GM12801 (cell line): ENCODE measurements around the gene CATSPERB.

Experiments
- TF ChIP-seq, protein P1 (sequence below): IDR thresholded peaks from one replicate; pipeline ENCODE4 v1.5.1; 2011; ENCODE audit warnings: control low read depth; ENCODE audit not compliant: insufficient read length; ENCODE audit errors: extremely low read depth

The CATSPERB gene

DNA sequence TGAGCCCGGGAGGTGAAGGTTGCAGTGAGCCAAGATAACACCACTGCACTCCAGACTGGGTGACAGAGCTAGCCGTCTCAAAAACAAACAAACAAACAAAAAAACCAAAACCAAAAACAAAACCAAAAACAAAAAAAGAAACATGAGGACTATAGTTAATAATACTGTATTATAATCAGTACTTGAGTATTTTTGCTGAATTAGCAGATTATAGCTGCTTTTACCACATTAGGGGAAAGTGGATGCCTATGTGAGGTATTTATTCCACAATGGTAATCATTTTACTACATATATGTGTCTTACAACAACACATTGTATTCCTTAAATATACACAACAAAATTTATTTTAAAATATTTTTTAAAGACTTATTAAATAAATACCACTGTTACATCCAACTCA is 120.4 kb downstream of the CATSPERB start:
- TF ChIP-seq, protein P1, sequence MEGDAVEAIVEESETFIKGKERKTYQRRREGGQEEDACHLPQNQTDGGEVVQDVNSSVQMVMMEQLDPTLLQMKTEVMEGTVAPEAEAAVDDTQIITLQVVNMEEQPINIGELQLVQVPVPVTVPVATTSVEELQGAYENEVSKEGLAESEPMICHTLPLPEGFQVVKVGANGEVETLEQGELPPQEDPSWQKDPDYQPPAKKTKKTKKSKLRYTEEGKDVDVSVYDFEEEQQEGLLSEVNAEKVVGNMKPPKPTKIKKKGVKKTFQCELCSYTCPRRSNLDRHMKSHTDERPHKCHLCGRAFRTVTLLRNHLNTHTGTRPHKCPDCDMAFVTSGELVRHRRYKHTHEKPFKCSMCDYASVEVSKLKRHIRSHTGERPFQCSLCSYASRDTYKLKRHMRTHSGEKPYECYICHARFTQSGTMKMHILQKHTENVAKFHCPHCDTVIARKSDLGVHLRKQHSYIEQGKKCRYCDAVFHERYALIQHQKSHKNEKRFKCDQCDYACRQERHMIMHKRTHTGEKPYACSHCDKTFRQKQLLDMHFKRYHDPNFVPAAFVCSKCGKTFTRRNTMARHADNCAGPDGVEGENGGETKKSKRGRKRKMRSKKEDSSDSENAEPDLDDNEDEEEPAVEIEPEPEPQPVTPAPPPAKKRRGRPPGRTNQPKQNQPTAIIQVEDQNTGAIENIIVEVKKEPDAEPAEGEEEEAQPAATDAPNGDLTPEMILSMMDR: no peak

DNA sequence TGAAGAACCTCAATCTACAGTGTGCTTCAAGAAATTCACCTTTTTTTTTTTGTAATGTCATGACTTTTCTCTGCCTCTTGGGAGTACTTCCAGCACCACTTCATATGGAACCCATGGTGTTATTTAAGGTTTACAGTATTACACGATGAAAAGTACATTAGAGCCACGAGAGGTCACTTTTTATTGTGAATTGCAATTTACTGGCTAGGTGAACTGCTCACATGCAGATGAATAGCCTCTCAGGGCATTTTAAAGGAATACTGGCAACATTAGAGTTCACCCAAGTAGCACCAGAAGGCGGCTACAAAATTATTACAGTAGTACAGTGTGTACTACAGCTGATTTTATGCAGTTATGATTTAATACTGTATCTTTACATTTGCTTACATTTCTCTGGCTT is 122.7 kb downstream of the CATSPERB start:
- TF ChIP-seq, protein P1: no peak

DNA sequence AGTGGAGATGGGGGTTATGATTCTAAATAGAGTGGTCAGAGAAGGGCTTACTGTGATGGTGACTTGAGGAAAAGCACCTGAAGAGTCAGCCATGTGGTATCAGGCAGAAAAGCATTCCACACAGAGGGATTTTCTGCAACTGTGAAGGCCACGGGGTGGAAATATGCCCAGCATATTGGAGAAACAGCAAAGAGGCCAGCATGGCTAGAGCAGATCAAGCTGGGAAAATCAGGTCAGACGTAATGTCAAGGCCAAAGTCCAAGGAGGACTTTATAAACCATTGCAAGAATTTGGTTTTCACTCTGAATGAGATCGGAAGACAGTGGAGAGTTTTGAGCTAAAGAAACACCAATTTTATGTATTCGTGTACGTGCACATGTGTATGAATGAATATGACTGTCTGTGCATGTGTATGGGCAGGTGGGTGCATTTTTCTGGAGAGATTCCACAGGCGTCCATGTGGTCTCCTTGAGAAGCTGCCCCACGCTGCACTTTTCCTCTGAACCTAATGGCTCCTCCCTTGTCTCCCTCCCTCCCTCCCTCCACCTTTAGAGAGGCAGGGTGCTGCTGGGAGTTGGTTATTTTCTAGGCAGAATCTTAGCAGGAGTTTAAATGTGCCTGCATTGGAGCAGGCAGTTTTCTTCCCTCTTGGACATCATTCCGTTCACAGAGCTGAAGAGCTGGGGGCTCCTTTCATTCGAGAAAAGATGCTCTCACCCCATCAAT is 124.4 kb downstream of the CATSPERB start:
- TF ChIP-seq, protein P1: no peak

DNA sequence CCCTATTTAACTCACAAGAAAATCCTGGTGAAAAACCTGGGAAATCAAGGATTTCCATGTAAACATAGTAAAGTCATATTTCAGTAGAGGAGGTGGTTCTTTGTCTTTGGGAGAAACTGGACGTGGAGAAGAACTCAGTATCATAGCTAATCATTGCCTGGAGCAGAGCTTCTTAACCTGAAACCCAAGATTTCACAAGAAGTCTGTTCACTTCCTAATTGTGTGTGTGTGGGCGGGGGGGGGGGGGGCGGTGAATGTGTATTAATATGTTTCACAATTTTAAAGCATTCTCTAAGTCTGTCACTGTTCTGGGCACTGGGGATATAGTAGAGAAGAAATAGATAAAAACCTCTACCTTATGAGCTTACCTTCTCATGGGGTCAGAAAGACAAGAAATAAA is 125.0 kb downstream of the CATSPERB start:
- TF ChIP-seq, protein P1: no peak

DNA sequence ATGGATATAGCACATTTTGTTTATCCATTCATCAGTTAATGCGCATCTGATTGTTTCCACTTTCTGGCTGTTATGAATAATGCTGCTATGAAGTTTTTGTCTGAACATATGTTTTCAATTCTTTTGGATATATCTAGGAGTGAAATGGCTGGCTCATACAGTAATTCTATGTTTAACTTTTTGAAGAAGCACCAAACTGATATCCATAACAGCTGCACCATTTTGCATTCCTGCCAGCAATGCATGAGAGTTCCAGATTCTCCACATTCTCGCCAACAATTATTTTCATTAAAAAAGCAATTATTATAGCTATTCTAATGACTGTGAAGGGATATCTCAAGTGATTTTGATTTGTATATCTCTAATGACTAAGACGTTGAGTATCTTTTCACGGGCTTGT is 131.9 kb downstream of the CATSPERB start:
- TF ChIP-seq, protein P1: no peak

DNA sequence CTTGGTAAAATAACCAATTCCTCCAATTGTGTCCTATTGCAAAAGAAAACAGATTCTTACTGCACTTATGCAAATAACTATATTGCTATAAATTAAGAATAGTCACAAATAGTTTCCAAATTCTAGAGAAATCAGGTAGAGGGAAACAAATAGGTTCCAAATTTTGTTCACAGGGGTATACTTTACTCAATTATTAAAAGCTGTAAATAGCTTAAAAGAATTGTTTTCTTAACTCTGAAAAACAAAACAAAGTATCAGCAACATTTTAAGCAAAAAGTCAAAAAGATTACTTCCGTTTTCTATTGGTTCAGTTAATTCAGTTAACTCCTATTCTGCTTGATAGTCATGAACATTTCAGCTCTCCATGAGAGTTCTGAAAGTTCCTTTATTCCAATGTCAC is 136.2 kb downstream of the CATSPERB start:
- TF ChIP-seq, protein P1: no peak

DNA sequence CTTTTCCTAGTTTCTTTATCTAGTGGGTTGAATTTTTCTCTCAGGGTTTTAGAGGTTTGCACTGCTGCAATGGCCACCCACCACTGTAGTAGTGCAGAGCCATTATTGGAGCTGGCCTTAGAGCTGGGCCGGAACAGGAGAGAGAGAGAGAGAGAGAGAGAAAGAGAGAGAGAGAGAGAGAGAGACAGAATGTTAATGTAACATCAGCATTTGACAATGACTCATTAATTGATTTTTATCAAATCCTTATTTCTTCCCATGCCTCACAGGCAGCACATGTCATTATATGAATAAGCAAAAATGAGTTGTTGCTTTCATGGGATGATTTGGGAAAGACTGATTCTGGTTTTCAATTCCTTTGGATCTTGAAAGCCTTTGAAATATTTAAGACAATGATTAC is 145.5 kb downstream of the CATSPERB start:
- TF ChIP-seq, protein P1: no peak
